Measurements from ENCODE around the gene DDX20. TPM values are rescaled to one million over a fixed set of nuclear protein-coding genes. Genes with fewer than 3 reads are reported as not detected.

The DDX20 gene
- total RNA-seq, 1 donor from 2014 or later = 5.9 TPM

- peak; percentile 85 for DNase-seq
- Histone ChIP-seq H3K4me1 (peaks cover 92% of the 10 kb centered on the region), H3K36me3 (peaks cover 4% of the 10 kb centered on the region), H3K9me3 (replicated peaks) (no peaks in the 10 kb centered on the region), H3K4me3 (peak overlapping the region; percentile 83), H3K27ac (replicated peaks) (peak overlapping the region; percentile 98), H3K27me3 (ENCODE audit: low read depth) (no peaks in the 10 kb centered on the region)
- intact Hi-C loops (cut with micrococcal nuclease) = no loop called here
- no peak for TF ChIP-seq CTCF (IDR thresholded peaks at IDR 0.05; ENCODE audit: borderline replicate concordance)
These were observed 19.0 kb upstream of the DDX20 start for GRCh38 chr1:111736548-111737215.

- Histone ChIP-seq H3K27me3 (ENCODE audit: low read depth) (no peaks in the 10 kb centered on the region), H3K4me3 (peak overlapping the region; percentile 83), H3K36me3 (no peaks in the 10 kb centered on the region), H3K4me1 (peaks cover 84% of the 10 kb centered on the region), H3K9me3 (replicated peaks) (no peaks in the 10 kb centered on the region), H3K27ac (replicated peaks) (peak overlapping the region; percentile 98)
- TF ChIP-seq CTCF (IDR thresholded peaks at IDR 0.05; ENCODE audit: borderline replicate concordance) = no peak
- no peak for DNase-seq
- intact Hi-C loops (cut with micrococcal nuclease) = no loop called here
These were observed 18.2 kb upstream of the DDX20 start for GRCh38 chr1:111737216-111738132.

- intact Hi-C loops (cut with micrococcal nuclease) = no loop called here
- TF ChIP-seq CTCF (IDR thresholded peaks at IDR 0.05; ENCODE audit: borderline replicate concordance) = no peak
- peaks cover 82% of the 10 kb centered on the region for H3K4me1 ChIP-seq
- no peak for DNase-seq
- no peaks in the 10 kb centered on the region for H3K9me3 ChIP-seq (replicated peaks)
- no peaks in the 10 kb centered on the region for H3K36me3 ChIP-seq
- H3K27ac ChIP-seq (replicated peaks) = peak overlapping the region; percentile 98
- no peaks in the 10 kb centered on the region for H3K27me3 ChIP-seq (ENCODE audit: low read depth)
- H3K4me3 ChIP-seq = peak overlapping the region; percentile 83
These were observed 17.6 kb upstream of the DDX20 start for GRCh38 chr1:111738133-111738435.

- no peaks in the 10 kb centered on the region for H3K27me3 ChIP-seq (ENCODE audit: low read depth)
- peak overlapping the region; percentile 98 for H3K27ac ChIP-seq (replicated peaks)
- DNase-seq = peak; percentile 82
- intact Hi-C loops (cut with micrococcal nuclease) = no loop called here
- TF ChIP-seq CTCF (IDR thresholded peaks at IDR 0.05; ENCODE audit: borderline replicate concordance) = no peak
- H3K36me3 ChIP-seq = no peaks in the 10 kb centered on the region
- H3K9me3 ChIP-seq (replicated peaks) = no peaks in the 10 kb centered on the region
- peak overlapping the region; percentile 83 for H3K4me3 ChIP-seq
- H3K4me1 ChIP-seq = peaks cover 82% of the 10 kb centered on the region
These were observed 17.1 kb upstream of the DDX20 start for GRCh38 chr1:111738436-111739193.

GRCh38 chr1:111739194-111739924 is 16.3 kb upstream of the DDX20 start, which contains the start of gene INKA2:
INKA2 (minus strand) TSS chr1:111739395; CDS start chr1:111739242, 153 bp downstream.
- Histone ChIP-seq H3K27ac (replicated peaks) (peak within 1 kb of the TSS; percentile 98), H3K4me3 (peak within 1 kb of the TSS; percentile 83), H3K27me3 (ENCODE audit: low read depth) (no peaks in the 10 kb centered on the region), H3K4me1 (peaks cover 82% of the 10 kb centered on the region), H3K9me3 (replicated peaks) (no peaks in the 10 kb centered on the region), H3K36me3 (no peaks in the 10 kb centered on the region)
- no peak for TF ChIP-seq CTCF (IDR thresholded peaks at IDR 0.05; ENCODE audit: borderline replicate concordance)
- intact Hi-C loops (cut with micrococcal nuclease) = no loop called here
- peak; percentile 93 for DNase-seq
